HG02588 (cell line): Measurements from ENCODE around the gene SUGCT.
"Not testable (repeated sequence)": the region's sequence is repeated elsewhere in the genome, so short reads cannot be mapped to it uniquely, and the experiment has no call there.

Source experiments
- ATAC-seq: cut with Tn5 transposase; IDR thresholded peaks from one replicate; pipeline ENCODE4 v1.9.1; 2021; ENCODE audit warnings: mild to moderate bottlenecking, moderate library complexity; ENCODE audit not compliant: unreplicated experiment

SUGCT gene

DNA sequence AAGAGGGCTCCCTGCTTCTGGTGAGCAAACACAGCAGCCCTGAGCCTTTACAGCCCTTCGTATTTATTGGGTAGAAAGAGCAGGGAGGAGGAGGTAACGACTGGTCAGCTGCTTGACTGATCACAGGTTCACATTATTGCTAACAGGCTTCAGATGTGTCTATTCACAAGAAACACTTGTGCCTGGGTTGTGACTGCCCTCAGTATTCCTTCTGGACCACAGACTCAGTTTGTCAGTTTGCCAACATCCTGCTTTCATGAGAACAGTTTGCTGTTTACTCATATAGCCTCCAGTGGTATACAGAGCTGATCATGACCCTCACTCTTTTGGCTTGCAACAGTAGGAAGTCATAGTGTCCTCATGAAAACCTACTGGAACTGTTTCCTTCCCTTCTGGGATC lies 467.5 kb downstream of the SUGCT start:
- ATAC-seq: not testable (repeated sequence)

DNA sequence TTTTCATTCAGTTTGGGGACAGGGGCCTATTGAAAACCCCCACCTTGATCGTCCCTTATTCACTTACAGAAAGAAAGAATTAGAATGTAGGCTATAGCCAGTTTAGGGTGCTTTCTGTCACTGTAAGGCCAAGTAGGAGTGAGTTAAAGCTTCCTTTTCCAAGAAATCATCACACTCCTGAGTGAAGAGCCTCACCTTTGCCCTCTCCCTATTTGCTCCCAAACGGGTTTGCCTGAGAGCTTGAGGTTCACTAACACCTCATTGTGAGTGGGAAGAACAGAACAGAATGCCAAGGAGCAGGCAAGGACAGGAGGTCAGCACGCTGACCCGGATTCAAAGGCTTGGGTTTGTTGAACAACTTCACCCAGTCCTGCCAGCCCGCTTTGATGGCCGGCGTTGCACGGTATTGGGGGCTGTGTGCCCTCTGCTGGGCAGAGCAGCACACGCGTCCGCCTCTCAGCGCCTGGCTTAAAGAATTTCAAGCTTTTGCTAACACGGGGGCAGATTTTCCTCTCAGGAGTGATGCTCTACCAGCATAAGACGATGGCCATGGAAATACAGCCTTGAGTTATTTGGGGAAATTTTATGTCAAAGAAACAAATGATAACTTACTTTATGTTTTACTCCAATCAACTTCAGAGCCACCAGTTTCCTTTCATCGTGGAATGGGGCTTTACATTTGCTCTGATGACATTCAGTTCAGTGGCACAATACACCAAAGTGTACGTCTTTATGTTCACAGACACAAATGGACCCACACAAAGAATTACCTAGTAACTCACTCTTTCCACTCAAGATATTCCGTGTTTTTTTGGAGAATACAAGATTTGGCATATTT lies 470.0 kb downstream of the SUGCT start:
- peak; percentile 72 for ATAC-seq

DNA sequence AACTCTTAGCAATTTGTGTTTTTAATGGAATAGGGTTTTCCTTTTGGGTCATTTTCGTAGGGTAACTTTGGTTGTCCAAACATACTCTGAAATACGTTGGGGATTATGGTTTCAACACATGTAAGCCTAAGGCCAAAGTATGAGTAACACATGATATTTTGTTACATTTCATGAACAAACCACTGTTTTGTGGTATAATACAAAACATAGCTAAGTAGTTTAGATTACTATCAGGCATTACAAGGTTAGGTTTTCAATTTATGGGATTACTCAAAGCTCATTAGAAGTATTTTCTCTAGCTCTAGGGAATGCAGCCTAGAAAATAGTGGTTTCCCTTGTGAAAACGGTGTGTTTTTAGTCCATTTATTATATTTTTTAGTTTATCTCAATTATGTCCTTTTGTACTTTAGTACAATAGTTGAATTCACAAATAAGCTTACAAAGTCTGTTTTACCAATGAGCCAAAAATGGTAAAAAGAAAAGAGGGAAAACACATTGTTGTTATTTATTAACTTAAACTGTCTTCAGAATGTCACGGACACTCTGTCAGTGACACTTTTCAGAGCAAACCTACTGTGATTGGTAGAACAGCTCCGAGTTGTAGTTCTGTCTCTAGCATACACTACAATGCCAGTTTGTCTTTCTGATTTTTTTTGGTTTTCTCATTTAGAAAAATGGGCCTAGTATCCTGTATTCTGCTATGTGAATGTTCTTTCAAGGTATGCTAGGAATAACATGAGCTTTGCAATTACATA lies 473.7 kb downstream of the SUGCT start:
- no peak for ATAC-seq

GRCh38 chr7:40610461-40610860 lies 475.7 kb downstream of the SUGCT start:
- ATAC-seq: no peak

GRCh38 chr7:40611095-40611871 lies 476.5 kb downstream of the SUGCT start:
- ATAC-seq: no peak

DNA sequence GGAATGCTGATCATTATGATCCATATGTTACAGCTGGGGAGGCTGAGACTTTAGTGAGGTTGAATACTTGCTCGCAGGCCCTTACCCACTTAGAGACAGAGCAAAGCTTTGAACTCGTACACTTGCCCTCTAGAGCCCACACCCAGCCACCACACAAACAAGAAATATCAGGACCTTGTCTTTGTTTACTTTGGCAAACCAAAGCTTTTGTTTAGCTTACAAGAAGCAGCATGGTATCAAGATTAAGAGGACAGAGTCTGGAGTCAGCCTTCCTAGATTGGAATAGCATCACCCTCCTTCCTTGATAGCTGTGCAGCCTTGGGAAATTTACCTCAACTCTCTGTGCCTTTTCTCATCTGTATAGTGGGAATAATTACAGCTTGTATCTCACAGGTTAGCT lies 477.5 kb downstream of the SUGCT start:
- no peak for ATAC-seq

- no peak for ATAC-seq
Observed at GRCh38 chr7:40619647-40620046, 484.8 kb downstream of the SUGCT start.

DNA sequence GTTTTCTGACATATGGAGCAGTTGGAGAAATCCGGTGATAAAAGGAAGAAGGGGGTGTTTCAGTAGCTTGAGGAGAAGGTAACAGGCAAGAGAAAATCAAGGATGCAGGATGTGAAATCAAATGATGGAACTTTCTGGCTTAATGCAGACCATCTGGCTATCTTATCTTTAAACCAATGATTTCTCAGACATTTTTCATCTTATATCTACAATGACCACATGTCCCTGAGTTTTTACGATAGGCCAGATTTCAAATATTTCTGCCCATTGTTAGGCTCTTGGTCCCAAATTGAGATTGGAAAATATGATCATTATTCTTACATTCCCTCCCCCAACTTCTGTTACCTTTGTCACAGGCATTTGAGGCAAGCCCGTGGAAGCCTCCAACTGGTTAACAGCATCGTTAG lies 486.8 kb downstream of the SUGCT start:
- no peak for ATAC-seq

- no peak for ATAC-seq
Observed at GRCh38 chr7:40622941-40623501, 488.2 kb downstream of the SUGCT start.

- ATAC-seq: no peak
Observed at GRCh38 chr7:40623863-40624262, 489.1 kb downstream of the SUGCT start.

- ATAC-seq: not testable (repeated sequence)
Observed at GRCh38 chr7:40627361-40627760, 492.6 kb downstream of the SUGCT start.

DNA sequence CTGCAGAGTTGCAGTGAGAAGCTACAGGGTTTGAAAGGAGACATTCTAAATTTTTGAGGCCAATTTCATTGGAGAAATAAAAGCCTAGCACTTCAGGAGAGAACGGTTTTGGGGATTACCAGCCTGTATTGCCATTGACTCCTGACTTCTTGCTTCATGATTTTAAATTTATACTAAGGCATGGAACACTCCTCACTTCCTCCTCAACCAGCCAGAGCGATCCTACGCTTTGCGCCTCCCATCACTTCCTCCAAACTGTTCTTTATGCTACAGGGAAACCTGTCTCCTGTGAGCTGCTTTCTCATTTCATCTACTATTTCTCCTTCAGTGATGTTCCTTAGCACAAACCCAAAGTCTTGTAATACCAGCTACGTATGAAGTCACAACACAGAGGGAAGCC lies 495.1 kb downstream of the SUGCT start:
- ATAC-seq: no peak

DNA sequence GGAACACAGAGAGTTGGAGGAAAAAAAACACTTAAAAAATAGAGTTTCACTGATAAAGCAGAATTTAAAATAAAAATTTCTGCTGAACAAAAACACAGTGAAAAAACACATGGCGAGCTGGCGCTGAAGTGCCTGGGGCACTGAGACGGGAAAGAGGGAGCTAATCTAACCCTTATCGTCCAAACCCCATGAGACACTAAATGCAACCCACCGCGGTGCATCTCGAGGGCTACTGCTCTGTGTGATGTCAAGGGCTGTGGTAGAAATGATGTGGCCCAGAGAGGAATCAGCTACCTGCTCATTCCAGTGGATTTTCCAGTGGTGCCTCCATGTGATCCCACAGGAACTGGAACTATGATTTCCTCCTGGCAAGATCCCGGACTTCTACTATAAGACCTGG lies 499.3 kb downstream of the SUGCT start:
- ATAC-seq: no peak

GRCh38 chr7:40638545-40639320 lies 503.9 kb downstream of the SUGCT start:
- ATAC-seq: no peak

- no peak for ATAC-seq
Observed at GRCh38 chr7:40640566-40640965, 505.8 kb downstream of the SUGCT start.

GRCh38 chr7:40641701-40642100 lies 506.9 kb downstream of the SUGCT start:
- no peak for ATAC-seq

- no peak for ATAC-seq
Observed at GRCh38 chr7:40643664-40644063, 508.9 kb downstream of the SUGCT start.

GRCh38 chr7:40644454-40645188 lies 509.8 kb downstream of the SUGCT start:
- no peak for ATAC-seq

DNA sequence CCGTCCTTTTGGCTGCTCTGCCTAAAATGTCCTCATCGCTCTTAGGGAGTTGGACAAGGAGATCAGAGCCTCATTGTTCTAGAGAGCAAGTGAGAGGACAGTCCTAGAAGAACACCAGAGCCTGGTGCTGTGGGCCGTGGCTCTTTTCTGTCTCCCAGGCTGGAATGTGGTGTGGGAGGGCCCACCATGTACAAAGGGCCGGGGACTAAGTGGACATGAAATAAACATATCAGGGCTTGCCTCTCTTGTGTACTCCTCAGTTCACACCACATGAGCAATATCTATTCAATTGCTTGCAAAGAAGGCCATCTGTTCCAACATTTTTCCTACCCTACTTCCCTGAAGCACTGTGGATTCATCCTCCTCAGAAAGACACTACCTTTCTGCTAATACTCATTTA lies 510.4 kb downstream of the SUGCT start:
- ATAC-seq: no peak

- no peak for ATAC-seq
Observed at GRCh38 chr7:40646717-40647116, 511.9 kb downstream of the SUGCT start.
